ENCODE measurements around the gene UNC5B. TPM values are rescaled to one million over a fixed set of nuclear protein-coding genes. Genes with fewer than 3 reads are reported as not detected.

Gene UNC5B
- total RNA-seq, 1 experiment from 2014 or later: 49.6 TPM

GRCh38 chr10:71299071-71299785 is 86.9 kb downstream of the UNC5B start:
- no peak overlapping the region for H3K4me3 Mint-ChIP-seq
- no peak for TF ChIP-seq ZNF219 (CRISPR knock-in tag; IDR thresholded peaks at IDR 0.05; ENCODE audit: borderline replicate concordance)
- TF ChIP-seq ESRRA (CRISPR knock-in tag; IDR thresholded peaks at IDR 0.05; ENCODE audit: borderline replicate concordance): no peak
- TF ChIP-seq, protein P1, sequence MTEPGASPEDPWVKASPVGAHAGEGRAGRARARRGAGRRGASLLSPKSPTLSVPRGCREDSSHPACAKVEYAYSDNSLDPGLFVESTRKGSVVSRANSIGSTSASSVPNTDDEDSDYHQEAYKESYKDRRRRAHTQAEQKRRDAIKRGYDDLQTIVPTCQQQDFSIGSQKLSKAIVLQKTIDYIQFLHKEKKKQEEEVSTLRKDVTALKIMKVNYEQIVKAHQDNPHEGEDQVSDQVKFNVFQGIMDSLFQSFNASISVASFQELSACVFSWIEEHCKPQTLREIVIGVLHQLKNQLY (CRISPR knock-in tag; IDR thresholded peaks at IDR 0.05): no peak
- no peak for TF ChIP-seq ETV6 (CRISPR knock-in tag; IDR thresholded peaks at IDR 0.05)
- TF ChIP-seq NR1H2 (CRISPR knock-in tag; IDR thresholded peaks at IDR 0.05): no peak
- no peak for TF ChIP-seq ZNF317 (CRISPR knock-in tag; IDR thresholded peaks at IDR 0.05; ENCODE audit: borderline replicate concordance, low read depth)
- TF ChIP-seq, protein P2, sequence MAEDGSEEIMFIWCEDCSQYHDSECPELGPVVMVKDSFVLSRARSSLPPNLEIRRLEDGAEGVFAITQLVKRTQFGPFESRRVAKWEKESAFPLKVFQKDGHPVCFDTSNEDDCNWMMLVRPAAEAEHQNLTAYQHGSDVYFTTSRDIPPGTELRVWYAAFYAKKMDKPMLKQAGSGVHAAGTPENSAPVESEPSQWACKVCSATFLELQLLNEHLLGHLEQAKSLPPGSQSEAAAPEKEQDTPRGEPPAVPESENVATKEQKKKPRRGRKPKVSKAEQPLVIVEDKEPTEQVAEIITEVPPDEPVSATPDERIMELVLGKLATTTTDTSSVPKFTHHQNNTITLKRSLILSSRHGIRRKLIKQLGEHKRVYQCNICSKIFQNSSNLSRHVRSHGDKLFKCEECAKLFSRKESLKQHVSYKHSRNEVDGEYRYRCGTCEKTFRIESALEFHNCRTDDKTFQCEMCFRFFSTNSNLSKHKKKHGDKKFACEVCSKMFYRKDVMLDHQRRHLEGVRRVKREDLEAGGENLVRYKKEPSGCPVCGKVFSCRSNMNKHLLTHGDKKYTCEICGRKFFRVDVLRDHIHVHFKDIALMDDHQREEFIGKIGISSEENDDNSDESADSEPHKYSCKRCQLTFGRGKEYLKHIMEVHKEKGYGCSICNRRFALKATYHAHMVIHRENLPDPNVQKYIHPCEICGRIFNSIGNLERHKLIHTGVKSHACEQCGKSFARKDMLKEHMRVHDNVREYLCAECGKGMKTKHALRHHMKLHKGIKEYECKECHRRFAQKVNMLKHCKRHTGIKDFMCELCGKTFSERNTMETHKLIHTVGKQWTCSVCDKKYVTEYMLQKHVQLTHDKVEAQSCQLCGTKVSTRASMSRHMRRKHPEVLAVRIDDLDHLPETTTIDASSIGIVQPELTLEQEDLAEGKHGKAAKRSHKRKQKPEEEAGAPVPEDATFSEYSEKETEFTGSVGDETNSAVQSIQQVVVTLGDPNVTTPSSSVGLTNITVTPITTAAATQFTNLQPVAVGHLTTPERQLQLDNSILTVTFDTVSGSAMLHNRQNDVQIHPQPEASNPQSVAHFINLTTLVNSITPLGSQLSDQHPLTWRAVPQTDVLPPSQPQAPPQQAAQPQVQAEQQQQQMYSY (CRISPR knock-in tag; IDR thresholded peaks at IDR 0.05): no peak
- TF ChIP-seq CBFB (CRISPR knock-in tag; IDR thresholded peaks at IDR 0.05; ENCODE audit: low read depth): no peak
- no peak for TF ChIP-seq PRRX2 (CRISPR knock-in tag; IDR thresholded peaks at IDR 0.05)
- no peak for TF ChIP-seq ZNF671 (CRISPR knock-in tag; IDR thresholded peaks at IDR 0.05)
- no peak for TF ChIP-seq ZNF138 (CRISPR knock-in tag; conservative IDR thresholded peaks at IDR 0.05)
- TF ChIP-seq ZNF281 (CRISPR knock-in tag; IDR thresholded peaks at IDR 0.05): no peak
- TF ChIP-seq, protein P3, sequence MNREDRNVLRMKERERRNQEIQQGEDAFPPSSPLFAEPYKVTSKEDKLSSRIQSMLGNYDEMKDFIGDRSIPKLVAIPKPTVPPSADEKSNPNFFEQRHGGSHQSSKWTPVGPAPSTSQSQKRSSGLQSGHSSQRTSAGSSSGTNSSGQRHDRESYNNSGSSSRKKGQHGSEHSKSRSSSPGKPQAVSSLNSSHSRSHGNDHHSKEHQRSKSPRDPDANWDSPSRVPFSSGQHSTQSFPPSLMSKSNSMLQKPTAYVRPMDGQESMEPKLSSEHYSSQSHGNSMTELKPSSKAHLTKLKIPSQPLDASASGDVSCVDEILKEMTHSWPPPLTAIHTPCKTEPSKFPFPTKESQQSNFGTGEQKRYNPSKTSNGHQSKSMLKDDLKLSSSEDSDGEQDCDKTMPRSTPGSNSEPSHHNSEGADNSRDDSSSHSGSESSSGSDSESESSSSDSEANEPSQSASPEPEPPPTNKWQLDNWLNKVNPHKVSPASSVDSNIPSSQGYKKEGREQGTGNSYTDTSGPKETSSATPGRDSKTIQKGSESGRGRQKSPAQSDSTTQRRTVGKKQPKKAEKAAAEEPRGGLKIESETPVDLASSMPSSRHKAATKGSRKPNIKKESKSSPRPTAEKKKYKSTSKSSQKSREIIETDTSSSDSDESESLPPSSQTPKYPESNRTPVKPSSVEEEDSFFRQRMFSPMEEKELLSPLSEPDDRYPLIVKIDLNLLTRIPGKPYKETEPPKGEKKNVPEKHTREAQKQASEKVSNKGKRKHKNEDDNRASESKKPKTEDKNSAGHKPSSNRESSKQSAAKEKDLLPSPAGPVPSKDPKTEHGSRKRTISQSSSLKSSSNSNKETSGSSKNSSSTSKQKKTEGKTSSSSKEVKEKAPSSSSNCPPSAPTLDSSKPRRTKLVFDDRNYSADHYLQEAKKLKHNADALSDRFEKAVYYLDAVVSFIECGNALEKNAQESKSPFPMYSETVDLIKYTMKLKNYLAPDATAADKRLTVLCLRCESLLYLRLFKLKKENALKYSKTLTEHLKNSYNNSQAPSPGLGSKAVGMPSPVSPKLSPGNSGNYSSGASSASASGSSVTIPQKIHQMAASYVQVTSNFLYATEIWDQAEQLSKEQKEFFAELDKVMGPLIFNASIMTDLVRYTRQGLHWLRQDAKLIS (CRISPR knock-in tag; IDR thresholded peaks at IDR 0.05; ENCODE audit: borderline replicate concordance): no peak
- TF ChIP-seq CDX4 (CRISPR knock-in tag; IDR thresholded peaks at IDR 0.05; ENCODE audit: borderline replicate concordance): no peak
- TF ChIP-seq, protein P4, sequence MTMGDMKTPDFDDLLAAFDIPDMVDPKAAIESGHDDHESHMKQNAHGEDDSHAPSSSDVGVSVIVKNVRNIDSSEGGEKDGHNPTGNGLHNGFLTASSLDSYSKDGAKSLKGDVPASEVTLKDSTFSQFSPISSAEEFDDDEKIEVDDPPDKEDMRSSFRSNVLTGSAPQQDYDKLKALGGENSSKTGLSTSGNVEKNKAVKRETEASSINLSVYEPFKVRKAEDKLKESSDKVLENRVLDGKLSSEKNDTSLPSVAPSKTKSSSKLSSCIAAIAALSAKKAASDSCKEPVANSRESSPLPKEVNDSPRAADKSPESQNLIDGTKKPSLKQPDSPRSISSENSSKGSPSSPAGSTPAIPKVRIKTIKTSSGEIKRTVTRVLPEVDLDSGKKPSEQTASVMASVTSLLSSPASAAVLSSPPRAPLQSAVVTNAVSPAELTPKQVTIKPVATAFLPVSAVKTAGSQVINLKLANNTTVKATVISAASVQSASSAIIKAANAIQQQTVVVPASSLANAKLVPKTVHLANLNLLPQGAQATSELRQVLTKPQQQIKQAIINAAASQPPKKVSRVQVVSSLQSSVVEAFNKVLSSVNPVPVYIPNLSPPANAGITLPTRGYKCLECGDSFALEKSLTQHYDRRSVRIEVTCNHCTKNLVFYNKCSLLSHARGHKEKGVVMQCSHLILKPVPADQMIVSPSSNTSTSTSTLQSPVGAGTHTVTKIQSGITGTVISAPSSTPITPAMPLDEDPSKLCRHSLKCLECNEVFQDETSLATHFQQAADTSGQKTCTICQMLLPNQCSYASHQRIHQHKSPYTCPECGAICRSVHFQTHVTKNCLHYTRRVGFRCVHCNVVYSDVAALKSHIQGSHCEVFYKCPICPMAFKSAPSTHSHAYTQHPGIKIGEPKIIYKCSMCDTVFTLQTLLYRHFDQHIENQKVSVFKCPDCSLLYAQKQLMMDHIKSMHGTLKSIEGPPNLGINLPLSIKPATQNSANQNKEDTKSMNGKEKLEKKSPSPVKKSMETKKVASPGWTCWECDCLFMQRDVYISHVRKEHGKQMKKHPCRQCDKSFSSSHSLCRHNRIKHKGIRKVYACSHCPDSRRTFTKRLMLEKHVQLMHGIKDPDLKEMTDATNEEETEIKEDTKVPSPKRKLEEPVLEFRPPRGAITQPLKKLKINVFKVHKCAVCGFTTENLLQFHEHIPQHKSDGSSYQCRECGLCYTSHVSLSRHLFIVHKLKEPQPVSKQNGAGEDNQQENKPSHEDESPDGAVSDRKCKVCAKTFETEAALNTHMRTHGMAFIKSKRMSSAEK (CRISPR knock-in tag; IDR thresholded peaks at IDR 0.05; ENCODE audit: borderline replicate concordance): no peak
- no peaks in the 10 kb centered on the region for H3K4me1 Mint-ChIP-seq
- peaks cover 20% of the 10 kb centered on the region for H3K36me3 Mint-ChIP-seq
- CTCF ChIA-PET: no interaction called here
- no peak overlapping the region for H3K27ac Mint-ChIP-seq
- ATAC-seq (no peak), DNase-seq (ENCODE audit: low spot score) (no peak)
- H3K9me3 Mint-ChIP-seq: no peaks in the 10 kb centered on the region
- POLR2A ChIA-PET: no interaction called here
- no peaks in the 10 kb centered on the region for H3K27me3 Mint-ChIP-seq (ENCODE audit: low read depth)

All from WTC11 (cell line).